GM20431 (cell line): ENCODE data around the gene PIGC.

Source experiments
- in situ Hi-C: fragments of 300-500 bp; cut with MseI, MboI; formaldehyde crosslinking; loops from one replicate; pipeline ENCODE4 v1.15.0; 2020; ENCODE audit warnings: low sequenced_read_pairs; ENCODE audit not compliant: unreplicated experiment

PIGC gene

DNA sequence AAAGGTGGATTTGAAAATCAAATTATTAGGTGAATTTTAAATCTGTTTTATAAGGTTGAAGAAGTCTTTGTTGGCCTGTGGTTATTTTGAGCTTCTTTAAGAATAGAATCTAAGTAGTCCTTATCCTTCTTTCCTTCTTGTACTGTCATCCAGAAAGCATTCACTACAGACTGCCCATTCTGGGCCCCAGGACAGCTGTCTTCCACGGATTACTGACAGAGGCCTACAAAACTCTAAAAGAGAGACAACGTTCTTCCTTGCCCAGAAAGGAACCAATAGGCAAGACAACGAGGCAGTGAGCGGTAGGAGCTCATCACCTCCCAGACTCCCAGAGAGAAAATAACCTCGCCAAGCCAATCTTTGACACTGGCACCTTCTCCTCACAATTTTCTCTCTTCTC, 24.4 kb upstream of the PIGC start:
- in situ Hi-C loops: loop anchor here (25.0 kb wide), 1 partner anchor 244 kb away; no protein-coding TSS in a partner anchor

DNA sequence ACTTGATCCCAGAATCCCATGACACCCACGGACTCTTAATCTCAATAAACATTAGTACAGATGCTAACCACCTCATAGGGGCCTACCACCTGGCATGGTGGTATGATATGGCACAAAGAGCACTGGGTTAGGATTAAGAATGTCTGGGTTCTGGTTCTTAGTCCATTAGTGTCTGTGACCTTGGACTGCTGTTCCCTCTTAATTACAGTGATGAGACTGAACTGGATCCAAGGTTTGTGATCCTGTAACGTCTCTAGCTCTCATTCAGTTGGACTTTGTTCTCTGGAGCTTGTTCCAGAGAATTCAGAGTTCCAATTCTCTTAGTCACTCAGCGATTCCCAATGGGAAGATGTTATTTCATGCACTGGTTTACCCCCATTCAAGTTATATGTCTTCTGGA, 23.6 kb upstream of the PIGC start:
- in situ Hi-C loops: loop anchor here (25.0 kb wide), 1 partner anchor 245 kb away; no protein-coding TSS in a partner anchor

DNA sequence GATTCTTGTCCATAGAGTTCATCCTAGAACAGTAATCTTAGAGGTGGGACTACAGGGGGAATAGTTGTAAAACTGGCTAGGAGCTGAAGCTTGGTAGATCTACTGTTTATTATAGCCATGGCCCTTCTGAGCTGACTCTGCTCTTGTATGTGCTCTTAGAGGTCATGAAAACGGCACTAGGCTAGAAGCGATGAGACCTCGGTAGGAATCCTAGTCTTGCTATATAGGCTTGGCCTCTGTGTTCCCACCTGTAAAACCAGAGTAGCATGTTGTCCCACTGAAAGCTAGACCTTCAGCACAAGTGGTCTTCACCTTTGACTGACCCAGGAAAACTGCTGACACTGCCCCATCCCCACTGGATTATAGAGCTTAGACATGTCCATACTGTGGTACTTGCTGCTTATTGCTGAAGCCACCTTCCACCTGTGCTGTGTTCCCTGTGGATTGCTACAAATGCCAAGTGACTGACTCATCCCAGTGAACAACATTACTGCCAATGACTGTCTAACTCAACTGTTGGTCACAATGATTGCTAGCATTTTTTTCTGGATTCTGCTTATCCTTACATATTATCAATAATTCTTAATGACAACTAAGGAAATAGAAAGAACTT, 23.0 kb upstream of the PIGC start:
- in situ Hi-C loops: loop anchor here (25.0 kb wide), 1 partner anchor 245 kb away; no protein-coding TSS in a partner anchor

DNA sequence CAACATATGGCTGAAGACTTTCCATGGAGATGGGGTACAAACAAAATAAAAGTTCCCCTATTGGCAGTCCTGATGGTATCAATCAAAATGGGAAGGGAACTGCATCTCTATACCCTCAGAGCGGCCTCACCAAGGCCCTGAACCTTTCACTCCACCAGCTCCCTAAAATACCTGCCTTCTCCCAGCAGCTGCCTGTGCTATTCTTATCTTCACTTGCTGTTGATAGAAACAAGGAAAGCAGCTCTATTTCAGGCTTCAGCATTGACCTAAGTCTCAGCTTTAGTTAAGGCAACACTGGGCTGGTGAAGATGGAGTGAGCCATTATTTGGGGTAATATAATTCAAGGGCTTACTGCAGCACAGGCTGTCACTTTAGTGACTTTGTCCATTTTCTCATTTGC, 21.7 kb upstream of the PIGC start:
- in situ Hi-C loops: loop anchor here (25.0 kb wide), 1 partner anchor 247 kb away; no protein-coding TSS in a partner anchor

DNA sequence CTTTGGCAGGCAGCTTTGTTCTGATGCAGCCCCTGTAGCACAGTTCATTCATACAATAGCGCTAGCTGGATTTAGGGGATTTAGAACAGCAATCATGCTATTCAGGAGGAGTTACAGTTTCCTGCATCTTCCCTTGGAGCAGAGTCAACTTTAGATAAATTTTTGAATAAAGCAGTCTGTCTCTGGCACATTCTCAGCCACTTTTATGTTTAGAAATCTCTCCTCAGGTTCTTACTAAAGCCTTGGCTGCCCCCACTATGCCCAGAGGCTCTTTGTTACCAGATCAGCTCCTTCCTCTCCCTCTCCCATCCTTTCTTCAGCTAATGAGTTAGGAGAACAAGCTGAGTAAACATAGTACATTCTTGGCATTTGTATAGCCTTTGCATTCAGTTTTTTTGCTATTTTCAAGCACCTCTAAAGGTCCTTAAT, 17.0 kb upstream of the PIGC start:
- in situ Hi-C loops: loop anchor here (25.0 kb wide), 1 partner anchor 251 kb away; no protein-coding TSS in a partner anchor

DNA sequence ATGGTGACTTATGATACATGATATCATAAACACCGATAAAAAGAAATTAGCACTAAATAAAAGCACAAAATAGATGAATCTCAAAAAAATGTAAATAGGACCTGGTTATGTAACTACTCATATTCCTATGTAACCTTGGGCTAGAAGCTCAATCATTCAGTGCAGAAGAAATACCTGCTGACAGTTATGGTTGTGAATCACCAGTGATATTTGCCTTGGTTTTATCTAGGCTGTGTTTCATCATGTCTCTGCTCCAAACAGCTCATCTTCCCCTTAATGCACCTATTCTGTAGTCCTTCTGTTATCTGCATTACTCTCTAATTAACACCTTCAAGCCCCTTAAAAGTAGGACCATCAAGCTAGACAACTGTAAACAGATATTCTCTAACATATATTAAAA, 16.3 kb upstream of the PIGC start:
- in situ Hi-C loops: loop anchor here (25.0 kb wide), 1 partner anchor 252 kb away; no protein-coding TSS in a partner anchor

DNA sequence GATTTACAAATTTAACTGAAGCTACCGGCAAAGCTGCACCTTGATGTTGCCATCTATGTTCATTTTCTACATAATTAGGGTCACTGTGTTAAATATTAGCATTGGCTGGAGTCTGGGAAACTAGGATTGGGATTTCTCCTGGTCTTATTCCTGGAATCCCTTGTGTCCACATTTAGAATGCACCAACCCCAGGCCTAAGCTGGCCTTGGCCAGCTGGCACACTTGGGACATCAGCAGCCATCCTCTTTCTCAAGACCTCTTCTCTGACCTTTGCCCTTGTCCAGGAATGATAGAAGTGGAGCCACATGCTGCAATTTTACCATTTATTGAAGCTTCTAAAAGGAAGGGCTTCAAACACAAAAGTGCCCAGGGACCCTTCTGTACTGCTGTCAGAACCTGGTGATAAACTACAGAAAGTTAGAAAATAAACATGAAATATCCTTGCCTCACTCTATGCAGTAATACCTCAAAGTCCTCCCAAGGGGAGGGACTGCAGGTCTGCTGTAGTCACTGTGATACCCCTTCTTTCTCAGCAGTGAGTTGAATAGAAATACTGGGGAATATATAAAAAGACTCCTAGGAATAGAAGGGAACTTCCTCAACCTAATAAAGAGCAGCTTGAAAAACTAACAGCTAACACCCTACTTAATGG, 13.7 kb upstream of the PIGC start:
- in situ Hi-C loops: loop anchor here (25.0 kb wide), 1 partner anchor 255 kb away; no protein-coding TSS in a partner anchor

DNA sequence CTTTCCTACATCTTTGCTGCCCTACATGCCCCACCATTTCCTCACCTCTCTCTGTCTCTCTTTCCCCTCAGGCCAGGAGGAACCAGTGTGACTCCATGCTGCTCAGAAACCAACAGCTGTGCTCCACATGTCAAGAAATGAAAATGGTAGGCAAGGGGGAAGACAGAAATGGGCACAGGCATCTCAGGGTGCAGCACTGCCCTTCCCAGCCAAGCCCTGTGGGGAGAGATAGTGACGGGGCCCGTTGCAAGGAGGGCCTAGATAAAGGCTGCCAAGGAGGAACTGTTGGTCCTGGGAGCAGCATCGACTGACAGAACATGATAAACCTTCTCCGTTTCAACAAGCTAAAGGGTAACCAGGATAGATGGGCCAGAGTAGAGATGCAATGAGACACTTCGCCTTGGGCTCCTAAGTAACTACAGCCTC, 12.5 kb upstream of the PIGC start:
- in situ Hi-C loops: loop anchor here (25.0 kb wide), 1 partner anchor 256 kb away; no protein-coding TSS in a partner anchor

DNA sequence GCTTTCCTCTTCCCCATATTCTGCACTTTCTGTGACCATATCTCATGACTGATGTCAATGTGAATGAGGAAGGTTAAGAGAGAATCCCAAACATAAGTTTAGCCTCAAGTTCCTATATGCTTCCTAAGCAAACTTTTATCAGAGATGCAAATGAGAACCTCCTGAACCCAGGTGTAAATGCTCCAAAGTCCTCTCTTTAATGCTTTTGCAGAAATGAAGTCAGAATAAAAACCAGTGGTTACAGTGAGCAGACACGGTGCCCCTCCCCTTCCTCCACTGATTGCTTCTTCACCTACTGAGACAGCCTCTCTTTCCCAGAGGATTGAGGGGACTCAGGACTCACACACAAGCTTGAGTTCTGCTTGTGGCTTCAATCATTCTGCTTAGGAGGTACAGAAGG, 11.6 kb upstream of the PIGC start:
- in situ Hi-C loops: loop anchor here (25.0 kb wide), 1 partner anchor 257 kb away; no protein-coding TSS in a partner anchor

DNA sequence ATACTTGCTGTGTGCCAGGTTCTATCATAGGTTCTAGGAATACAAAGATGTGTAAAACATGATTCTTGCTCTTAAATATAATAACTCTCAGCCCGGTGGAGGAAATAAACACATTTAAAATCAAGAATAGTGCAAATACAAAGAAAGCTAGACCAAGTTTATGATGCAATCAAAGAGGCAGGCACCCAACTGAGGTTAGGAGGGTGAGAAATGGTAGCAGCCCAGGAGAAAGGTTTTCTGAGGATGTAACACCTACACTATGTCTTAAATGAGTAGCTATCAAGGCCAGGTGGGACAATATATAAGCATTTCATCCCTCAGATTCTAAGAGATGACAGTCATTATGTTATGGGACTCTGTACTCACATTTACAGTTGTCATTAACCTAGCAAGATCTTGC, 9.7 kb upstream of the PIGC start:
- in situ Hi-C loops: loop anchor here (25.0 kb wide), 1 partner anchor 259 kb away; no protein-coding TSS in a partner anchor

DNA sequence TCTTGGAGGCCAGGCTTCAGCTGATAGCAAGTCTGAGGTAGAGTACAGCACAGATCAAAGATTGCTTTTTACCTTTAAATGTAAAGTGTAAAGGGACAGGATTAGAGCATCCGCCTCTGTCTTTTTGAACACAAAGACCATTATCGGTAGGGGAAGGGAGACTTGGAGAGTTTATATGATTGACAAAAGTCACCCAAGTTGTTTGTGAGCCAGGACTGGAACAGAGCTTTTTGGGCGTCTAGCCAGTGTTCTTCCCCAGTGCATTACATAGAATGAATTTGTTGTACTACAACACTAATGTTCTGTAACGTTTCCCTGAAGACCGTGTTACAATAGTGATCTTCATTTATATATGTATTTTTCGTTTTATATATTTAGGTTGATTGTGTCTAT, 9.3 kb upstream of the PIGC start:
- in situ Hi-C loops: loop anchor here (25.0 kb wide), 1 partner anchor 259 kb away; no protein-coding TSS in a partner anchor

DNA sequence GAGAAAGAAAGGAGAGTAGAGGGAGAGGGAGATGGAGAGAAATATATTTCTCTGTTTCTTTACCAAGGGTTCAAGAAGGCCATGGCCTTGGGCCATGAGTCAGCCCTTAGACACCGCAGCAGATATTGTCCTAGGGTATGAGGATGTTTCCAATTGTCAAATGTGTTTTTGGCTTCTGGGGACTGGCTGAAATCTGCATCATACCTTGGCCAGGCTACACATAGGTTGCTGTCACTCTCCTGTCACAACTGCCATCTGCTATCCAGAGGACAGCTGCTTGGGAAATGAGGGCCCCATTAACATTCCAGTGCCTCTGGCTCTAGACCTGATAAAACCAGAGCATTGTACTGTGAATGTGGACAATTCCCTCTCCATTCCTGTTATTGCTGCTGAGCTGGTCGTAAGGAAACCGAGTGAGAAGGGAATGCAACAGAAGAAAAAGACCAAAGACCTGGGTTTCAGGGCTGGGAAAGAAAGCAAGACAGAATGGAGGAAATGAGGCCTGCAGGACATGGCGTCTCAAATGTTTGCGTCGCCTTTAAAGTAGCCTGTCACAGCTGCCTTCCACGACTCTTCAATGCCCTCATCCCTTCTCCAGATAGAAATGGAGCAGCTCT, 8.8 kb upstream of the PIGC start:
- in situ Hi-C loops: loop anchor here (25.0 kb wide), 1 partner anchor 260 kb away; no protein-coding TSS in a partner anchor

DNA sequence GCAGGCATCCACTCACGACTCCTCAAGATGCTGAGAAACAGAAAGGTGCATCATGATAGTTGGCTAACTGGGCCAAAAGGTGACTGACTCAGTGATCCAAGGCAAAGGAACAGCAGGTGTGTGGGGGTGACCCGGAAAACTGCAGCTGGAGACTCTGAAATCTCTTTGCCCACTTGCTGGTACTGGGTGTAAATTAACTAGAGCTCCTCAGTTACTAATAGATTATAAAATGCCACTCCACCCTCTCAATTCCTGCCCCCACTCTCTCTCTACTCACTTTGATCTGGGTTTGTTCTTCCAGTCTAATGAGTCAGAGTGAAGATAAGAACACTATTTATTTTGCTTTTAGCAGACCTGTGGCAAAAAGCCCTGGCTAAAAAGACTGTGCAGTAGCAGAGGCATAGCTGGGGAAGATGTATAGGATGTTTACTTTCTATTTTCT, 7.2 kb upstream of the PIGC start:
- in situ Hi-C loops: loop anchor here (25.0 kb wide), 1 partner anchor 261 kb away; no protein-coding TSS in a partner anchor

DNA sequence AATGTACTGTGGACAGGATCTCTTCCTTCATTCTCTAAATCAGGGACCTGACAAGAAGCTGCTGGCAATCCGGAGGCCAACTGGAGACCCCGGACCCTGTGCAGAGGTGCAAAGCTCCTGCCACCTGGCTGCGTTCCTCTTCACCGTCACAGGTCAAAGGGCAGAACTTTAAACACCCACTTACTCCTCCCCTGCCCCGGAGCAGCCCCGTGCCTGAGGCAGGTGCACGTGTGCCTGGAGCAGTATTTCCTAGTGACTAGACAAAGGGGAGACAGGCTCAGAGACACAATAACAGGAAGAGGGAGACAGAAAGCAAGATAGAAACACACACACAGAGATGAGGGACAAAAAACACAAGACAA, 6.6 kb upstream of the PIGC start:
- in situ Hi-C loops: loop anchor here (25.0 kb wide), 1 partner anchor 262 kb away; no protein-coding TSS in a partner anchor

DNA sequence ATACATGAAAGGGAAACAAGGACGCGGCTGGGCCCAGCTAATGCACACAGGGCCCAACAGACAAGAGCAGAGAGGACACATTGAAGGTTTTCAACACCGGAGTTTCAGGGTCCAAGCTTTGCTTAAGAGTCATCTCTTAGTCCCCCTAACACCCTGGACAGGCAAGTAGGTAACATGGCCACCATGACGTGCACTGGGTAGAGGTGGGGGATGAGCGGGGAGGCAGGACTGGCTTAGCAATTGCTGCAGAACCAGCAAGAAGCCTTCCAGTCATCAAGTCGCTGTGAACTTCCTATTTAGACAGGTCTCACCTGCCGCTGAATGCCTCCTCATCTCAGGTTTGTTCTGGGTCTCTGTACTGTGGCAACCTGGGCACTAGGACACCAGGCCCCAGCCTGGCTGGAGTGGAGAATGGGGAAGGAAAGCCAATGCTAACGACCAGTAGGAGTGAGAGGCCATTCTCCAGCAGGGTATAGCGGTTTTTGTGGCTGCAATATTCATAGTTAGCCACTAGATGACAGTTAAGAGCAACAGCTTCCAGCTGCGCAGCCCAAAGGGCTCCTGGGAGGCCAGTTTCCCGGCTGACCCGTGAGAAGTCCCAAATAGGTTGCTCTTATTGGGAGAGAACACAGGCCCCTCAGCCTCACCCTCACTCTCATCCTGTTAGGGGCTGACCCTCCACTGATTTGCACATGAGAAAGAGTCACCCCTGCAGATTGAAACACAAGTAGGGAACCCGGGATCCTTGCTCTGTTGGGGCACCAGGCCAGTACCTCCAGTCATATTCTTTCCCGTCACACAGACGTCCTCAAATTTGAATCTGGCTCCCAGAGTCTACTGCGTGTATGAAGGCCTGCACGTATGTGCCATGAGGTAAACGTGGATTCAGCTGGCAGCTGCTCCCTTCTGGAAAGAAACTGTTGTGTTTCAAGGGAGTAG, 6.0 kb upstream of the PIGC start:
- in situ Hi-C loops: loop anchor here (25.0 kb wide), 1 partner anchor 262 kb away; no protein-coding TSS in a partner anchor

DNA sequence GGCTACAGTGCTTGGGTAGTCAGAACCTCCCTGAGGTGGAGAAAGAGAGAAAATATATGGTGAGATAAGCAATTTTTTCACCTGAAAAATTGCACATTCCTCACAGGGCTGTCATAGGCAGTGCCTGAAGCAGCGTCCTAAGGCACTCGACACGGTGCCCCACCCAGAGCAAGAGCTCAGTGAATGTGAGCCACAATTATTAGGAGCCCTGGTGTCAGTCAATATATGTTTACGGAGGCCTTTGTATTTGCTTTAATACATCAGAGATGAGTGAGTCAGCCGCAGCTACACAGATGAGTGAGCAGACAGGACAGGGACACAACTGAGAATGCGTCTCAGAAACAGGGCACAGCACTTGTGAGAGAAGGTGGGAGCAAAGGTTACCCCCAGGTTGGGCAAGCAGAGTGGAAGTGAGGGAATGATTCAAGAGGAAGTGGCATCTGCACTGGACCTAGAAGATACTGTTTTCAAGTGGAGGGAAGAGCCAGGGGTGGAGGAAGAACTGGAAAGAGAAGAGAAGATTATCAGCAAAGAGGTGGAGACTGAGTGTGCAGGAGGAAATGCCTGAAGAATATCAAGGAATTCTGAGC, 5.2 kb upstream of the PIGC start:
- in situ Hi-C loops: no loop called here

DNA sequence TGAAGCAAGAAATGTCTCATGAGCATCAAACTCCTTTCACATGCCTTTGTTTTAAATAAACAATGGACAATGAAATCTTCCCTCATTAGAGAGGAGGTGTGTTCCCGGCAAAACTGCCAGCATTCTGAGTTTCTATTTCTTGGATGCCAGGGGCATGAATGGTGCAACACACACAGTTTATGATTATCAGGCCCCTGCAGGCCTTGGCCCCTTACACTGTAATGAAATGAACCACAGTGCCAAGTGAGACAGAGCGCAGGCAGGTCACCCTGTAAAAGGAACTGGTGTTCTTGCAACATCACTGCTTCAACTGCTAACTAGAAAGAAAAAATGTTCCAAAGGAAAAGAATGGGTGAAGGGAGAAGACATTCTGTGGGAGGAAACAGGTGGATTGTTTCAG, 3.8 kb upstream of the PIGC start:
- in situ Hi-C loops: no loop called here

DNA sequence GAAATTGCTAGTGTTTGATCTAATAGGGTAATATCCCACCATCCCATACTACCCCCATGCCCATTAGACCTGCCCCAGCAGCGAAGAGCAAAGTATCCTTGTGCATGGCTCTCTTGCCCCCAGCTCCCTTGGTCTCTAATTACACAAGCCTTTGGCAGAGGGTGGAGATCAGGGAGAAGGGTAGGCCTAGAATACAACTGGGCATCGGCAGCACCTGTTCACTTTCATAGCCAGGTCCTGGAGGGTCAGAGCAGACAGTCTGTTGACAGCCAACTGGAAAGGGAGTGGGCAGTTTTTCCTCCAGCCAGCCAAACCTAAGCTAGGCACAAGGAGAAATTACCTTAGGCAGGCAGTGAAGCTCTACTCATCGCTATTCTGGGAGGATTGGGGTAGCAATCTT, 2.7 kb upstream of the PIGC start:
- in situ Hi-C loops: no loop called here
